ENCODE measurements around the gene RXRA.

The RXRA gene

DNA sequence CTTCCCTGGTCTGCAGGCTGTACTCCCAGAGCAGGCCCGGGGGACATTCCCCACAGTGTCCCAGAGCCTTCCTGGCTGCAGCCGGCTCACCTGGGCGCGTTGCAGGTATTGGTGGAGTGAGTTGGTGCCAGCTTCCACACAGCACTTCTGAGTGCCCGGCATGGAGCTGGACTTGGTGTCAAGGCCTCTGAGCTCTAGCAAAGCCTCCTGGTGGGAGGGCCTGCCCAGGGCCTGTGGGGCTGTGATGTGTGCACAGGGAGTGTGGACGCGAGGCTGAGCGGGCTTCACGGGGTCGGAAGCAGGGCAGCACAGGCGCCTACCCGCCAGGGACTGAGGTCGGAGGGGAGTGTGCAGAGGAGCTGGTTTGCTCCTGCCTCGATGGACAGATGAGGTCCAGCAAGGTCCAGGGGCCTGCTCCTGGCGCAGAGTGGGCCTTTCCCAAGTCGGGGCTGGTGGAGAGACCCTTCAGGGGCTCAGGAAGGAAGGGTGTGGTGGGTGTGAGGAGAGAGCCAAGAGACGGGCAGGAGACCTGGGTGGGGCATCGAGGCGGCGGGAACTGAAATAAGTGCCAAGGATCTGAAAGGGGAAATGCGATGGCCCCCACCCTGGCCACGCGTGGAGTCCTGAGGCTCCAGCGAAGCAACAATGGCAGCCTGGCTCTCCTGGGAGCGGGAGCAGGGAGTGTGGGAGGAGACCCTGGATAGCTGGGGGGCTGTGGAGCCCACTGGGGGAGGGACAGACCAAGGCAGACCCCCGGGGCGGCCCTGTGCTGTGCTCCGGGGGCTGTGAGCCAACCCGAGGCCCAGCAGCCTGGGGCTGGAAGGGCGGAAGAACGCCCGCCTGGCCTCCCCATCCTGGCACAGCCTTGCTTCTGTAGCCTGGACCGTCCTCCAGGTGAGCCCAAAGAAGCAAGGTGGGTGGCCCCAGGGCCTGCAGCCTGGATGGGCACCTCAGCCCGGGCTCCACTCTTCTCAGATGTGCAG lies 78.4 kb downstream of the RXRA start:
- H3K79me2 ChIP-seq (ENCODE audit: insufficient read depth, low read length) = no peaks in the 10 kb centered on the region
- no peak overlapping the region for H3K27ac ChIP-seq (ENCODE audit: low read depth, low read length, poor library complexity, severe bottlenecking)
- H3K9ac ChIP-seq (ENCODE audit: low read length) = no peak overlapping the region
- peaks cover 17% of the 10 kb centered on the region for H3K4me1 ChIP-seq (ENCODE audit: insufficient read depth, low read length, severe bottlenecking)
- H3K27me3 ChIP-seq (ENCODE audit: insufficient read depth, low read length) = no peaks in the 10 kb centered on the region; the same call in 1 of the 2 replicates
- H3K9me2 ChIP-seq (ENCODE audit: low read depth, low read length) = no peaks in the 10 kb centered on the region
- no peak overlapping the region for H2AFZ ChIP-seq (ENCODE audit: low read length)
- no peak overlapping the region for H3K4me2 ChIP-seq (ENCODE audit: low read length)
- TF ChIP-seq EZH2 (IDR thresholded peaks at IDR 0.05; ENCODE audit: borderline replicate concordance, low read length) = no peak
- TF ChIP-seq, protein P1, sequence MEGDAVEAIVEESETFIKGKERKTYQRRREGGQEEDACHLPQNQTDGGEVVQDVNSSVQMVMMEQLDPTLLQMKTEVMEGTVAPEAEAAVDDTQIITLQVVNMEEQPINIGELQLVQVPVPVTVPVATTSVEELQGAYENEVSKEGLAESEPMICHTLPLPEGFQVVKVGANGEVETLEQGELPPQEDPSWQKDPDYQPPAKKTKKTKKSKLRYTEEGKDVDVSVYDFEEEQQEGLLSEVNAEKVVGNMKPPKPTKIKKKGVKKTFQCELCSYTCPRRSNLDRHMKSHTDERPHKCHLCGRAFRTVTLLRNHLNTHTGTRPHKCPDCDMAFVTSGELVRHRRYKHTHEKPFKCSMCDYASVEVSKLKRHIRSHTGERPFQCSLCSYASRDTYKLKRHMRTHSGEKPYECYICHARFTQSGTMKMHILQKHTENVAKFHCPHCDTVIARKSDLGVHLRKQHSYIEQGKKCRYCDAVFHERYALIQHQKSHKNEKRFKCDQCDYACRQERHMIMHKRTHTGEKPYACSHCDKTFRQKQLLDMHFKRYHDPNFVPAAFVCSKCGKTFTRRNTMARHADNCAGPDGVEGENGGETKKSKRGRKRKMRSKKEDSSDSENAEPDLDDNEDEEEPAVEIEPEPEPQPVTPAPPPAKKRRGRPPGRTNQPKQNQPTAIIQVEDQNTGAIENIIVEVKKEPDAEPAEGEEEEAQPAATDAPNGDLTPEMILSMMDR (IDR thresholded peaks at IDR 0.05; ENCODE audit: low read length) = no peak
- H3F3A ChIP-seq (ENCODE audit: insufficient read depth, low read length) = no peaks in the 10 kb centered on the region
- H3K36me3 ChIP-seq (ENCODE audit: insufficient read depth, low read length) = no peaks in the 10 kb centered on the region
- no peaks in the 10 kb centered on the region for H4K20me1 ChIP-seq (ENCODE audit: insufficient read depth, low read length)
- no peak overlapping the region for H3K4me3 ChIP-seq (ENCODE audit: low read depth, low read length, poor library complexity, severe bottlenecking)
- no peaks in the 10 kb centered on the region for H3K9me3 ChIP-seq (ENCODE audit: low read length)

DNA sequence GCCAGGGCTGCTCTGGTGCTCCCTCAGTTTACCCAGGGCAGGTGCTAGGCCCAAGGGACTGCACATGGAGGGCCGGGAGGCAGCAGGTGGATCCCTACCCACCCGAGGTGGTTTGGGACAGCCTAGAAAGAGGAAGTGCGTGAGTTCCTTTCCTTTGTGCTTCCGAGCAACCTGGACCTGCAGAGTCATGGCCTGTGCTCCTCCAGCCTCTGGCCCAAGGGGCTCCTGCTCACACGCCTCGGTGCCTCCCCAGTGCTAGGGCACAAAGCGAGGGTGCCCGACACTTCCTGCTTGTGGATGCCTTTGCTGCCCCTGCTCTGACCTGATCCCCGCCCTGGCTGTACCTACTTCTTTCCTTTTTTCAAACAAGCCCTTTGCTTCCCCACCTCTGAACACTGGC lies 79.3 kb downstream of the RXRA start:
- Histone ChIP-seq H3K27me3 (ENCODE audit: insufficient read depth, low read length) (no peaks in the 10 kb centered on the region; the same call in 1 of the 2 replicates), H4K20me1 (ENCODE audit: insufficient read depth, low read length) (no peaks in the 10 kb centered on the region), H3K9ac (ENCODE audit: low read length) (no peak overlapping the region), H3K4me3 (ENCODE audit: low read depth, low read length, poor library complexity, severe bottlenecking) (no peak overlapping the region), H3K4me1 (ENCODE audit: insufficient read depth, low read length, severe bottlenecking) (peaks cover 17% of the 10 kb centered on the region), H3K36me3 (ENCODE audit: insufficient read depth, low read length) (no peaks in the 10 kb centered on the region), H3K79me2 (ENCODE audit: insufficient read depth, low read length) (no peaks in the 10 kb centered on the region), H3K27ac (ENCODE audit: low read depth, low read length, poor library complexity, severe bottlenecking) (no peak overlapping the region), H3K9me3 (ENCODE audit: low read length) (no peaks in the 10 kb centered on the region), H2AFZ (ENCODE audit: low read length) (no peak overlapping the region), H3F3A (ENCODE audit: insufficient read depth, low read length) (no peaks in the 10 kb centered on the region), H3K9me2 (ENCODE audit: low read depth, low read length) (no peaks in the 10 kb centered on the region), H3K4me2 (ENCODE audit: low read length) (no peak overlapping the region)
- no peak for TF ChIP-seq EZH2 (IDR thresholded peaks at IDR 0.05; ENCODE audit: borderline replicate concordance, low read length)
- TF ChIP-seq, protein P1 (IDR thresholded peaks at IDR 0.05; ENCODE audit: low read length) = no peak

GRCh38 chr9:134406366-134407120 lies 80.3 kb downstream of the RXRA start:
- no peaks in the 10 kb centered on the region for H3K79me2 ChIP-seq (ENCODE audit: insufficient read depth, low read length)
- H3F3A ChIP-seq (ENCODE audit: insufficient read depth, low read length) = no peaks in the 10 kb centered on the region
- H3K4me3 ChIP-seq (ENCODE audit: low read depth, low read length, poor library complexity, severe bottlenecking) = peak overlapping the region; percentile 9
- no peak overlapping the region for H3K27ac ChIP-seq (ENCODE audit: low read depth, low read length, poor library complexity, severe bottlenecking)
- no peaks in the 10 kb centered on the region; the same call in 1 of the 2 replicates for H3K27me3 ChIP-seq (ENCODE audit: insufficient read depth, low read length)
- no peak overlapping the region for H2AFZ ChIP-seq (ENCODE audit: low read length)
- no peaks in the 10 kb centered on the region for H4K20me1 ChIP-seq (ENCODE audit: insufficient read depth, low read length)
- H3K4me1 ChIP-seq (ENCODE audit: insufficient read depth, low read length, severe bottlenecking) = peaks cover 17% of the 10 kb centered on the region
- H3K36me3 ChIP-seq (ENCODE audit: insufficient read depth, low read length) = no peaks in the 10 kb centered on the region
- peak overlapping the region; percentile 50 for H3K4me2 ChIP-seq (ENCODE audit: low read length)
- TF ChIP-seq EZH2 (IDR thresholded peaks at IDR 0.05; ENCODE audit: borderline replicate concordance, low read length) = no peak
- TF ChIP-seq, protein P1 (IDR thresholded peaks at IDR 0.05; ENCODE audit: low read length) = no peak
- H3K9me2 ChIP-seq (ENCODE audit: low read depth, low read length) = no peaks in the 10 kb centered on the region
- no peaks in the 10 kb centered on the region for H3K9me3 ChIP-seq (ENCODE audit: low read length)
- peak overlapping the region; percentile 19; the same call in 1 of the 2 replicates for H3K9ac ChIP-seq (ENCODE audit: low read length)
